ENCODE data around the gene SLC6A5. TPM values are rescaled to one million over a fixed set of nuclear protein-coding genes. Genes with fewer than 3 reads are reported as not detected.

Gene SLC6A5
- polyA plus RNA-seq, 6 donors from 2014 or later, result not detected

DNA sequence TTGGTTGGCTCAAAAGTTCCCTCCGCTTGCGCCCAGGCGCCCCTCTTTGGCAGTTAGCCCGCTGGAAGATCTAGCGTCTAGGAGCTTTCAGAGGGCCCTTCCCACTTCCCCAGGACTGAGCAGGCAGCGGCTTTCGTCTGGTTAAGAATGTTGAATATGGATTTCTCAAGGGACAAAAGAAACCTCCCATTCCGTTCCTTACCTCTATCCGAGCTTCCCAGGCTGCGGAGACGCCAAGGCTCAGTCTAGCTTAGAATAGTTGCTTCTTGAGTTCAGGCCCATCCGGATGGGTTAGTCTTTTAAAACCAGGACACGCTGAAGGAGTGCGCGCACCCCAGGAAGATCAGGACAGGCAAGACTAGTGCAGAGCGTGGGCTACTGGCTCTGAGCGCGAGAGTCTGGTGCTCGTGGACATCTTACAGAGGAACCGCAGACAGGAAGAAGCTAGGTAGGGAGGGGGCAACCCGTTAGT, 71.6 kb downstream of the SLC6A5 start:
- Mint-ChIP-seq H3K27ac (no peak overlapping the region), H3K4me3 (peak overlapping the region in 2 of 8 donors; percentile 40 to 66), H3K36me3 (peaks cover 0 to 7% of the 10 kb centered on the region in 2 donors), H3K9me3 (peaks cover 0 to 13% (median 6%) of the 10 kb centered on the region in 7 donors), H3K4me1 (peaks cover 10 to 15% (median 14%) of the 10 kb centered on the region in 3 donors), H3K27me3 (peaks cover 51 to 91% (median 72%) of the 10 kb centered on the region in 3 donors)
- ATAC-seq (ENCODE audit: low read depth in 2 of 2), result no peak
- DNase-seq, result no peak

- H3K27ac Mint-ChIP-seq, result no peak overlapping the region
- ATAC-seq (ENCODE audit: low read depth in 2 of 2) (no peak), DNase-seq (no peak)
- H3K9me3 Mint-ChIP-seq, result peaks cover 0 to 7% (median 2%) of the 10 kb centered on the region in 7 donors
- H3K27me3 Mint-ChIP-seq, result peaks cover 42 to 85% (median 66%) of the 10 kb centered on the region in 3 donors
- H3K36me3 Mint-ChIP-seq, result peaks cover 0 to 7% of the 10 kb centered on the region in 2 donors
- peaks cover 10 to 15% (median 14%) of the 10 kb centered on the region in 3 donors for H3K4me1 Mint-ChIP-seq
- no peak overlapping the region for H3K4me3 Mint-ChIP-seq
Measured at GRCh38 chr11:20671856-20672546, 72.6 kb downstream of the SLC6A5 start.

DNA sequence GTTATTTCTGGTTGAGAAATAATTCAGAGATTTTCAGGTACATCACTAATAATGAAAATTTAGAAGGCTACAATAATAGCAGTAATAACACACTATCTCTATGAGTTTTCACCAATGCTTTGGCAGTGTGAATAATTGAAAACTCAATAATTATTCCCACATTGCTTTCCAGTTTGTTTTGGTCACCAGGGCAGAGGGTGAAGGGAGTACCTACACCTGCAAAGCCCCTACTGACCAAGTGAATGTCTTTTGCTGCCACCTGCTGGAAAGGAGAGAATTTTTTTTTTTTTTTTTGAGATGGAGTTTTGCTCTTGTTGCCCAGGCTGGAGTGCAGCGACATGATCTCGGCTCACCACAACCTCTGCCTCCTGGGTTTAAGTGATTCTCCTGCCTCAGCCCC, 73.2 kb downstream of the SLC6A5 start:
- Mint-ChIP-seq H3K27me3 (peaks cover 37 to 79% (median 61%) of the 10 kb centered on the region in 3 donors), H3K4me3 (no peak overlapping the region), H3K27ac (no peak overlapping the region), H3K4me1 (peaks cover 10 to 15% (median 14%) of the 10 kb centered on the region in 3 donors), H3K36me3 (peaks cover 0 to 7% of the 10 kb centered on the region in 2 donors), H3K9me3 (peaks cover 0 to 7% (median 2%) of the 10 kb centered on the region in 7 donors)
- DNase-seq, result no peak
- ATAC-seq (ENCODE audit: low read depth in 2 of 2), result no peak

DNA sequence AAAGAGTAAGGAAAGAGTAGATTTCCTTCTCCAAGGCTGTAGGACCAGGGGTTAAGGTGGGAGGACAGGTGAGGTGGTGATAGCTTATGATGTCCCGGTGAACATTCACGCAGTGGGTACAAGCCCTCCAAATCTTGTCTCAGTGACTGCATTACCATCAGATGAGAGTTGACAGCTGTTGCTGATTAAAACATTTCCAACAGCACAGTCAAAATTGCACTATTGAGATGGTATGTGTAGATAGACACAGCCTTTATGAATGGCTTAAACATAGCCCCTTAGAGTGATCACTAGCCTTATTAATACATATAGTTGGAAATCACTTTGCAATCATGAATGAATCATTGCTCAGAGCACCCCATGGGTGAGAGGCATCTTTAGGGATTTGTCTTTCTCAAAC, 77.2 kb downstream of the SLC6A5 start:
- no peaks in the 10 kb centered on the region for H3K4me1 Mint-ChIP-seq
- peaks cover 14 to 42% (median 33%) of the 10 kb centered on the region in 3 donors for H3K27me3 Mint-ChIP-seq
- H3K27ac Mint-ChIP-seq, result no peak overlapping the region
- ATAC-seq (ENCODE audit: low read depth in 2 of 2) (no peak), DNase-seq (no peak)
- H3K36me3 Mint-ChIP-seq, result no peaks in the 10 kb centered on the region
- no peak overlapping the region for H3K4me3 Mint-ChIP-seq
- peaks cover 0 to 5% (median 2%) of the 10 kb centered on the region in 7 donors for H3K9me3 Mint-ChIP-seq

- Mint-ChIP-seq H3K9me3 (peaks cover 0 to 8% (median 3%) of the 10 kb centered on the region in 7 donors), H3K27me3 (peaks cover 0 to 4% (median 0%) of the 10 kb centered on the region in 3 donors), H3K4me3 (no peak overlapping the region), H3K4me1 (no peaks in the 10 kb centered on the region), H3K27ac (no peak overlapping the region), H3K36me3 (no peaks in the 10 kb centered on the region)
- ATAC-seq (ENCODE audit: low read depth in 2 of 2), result no peak
- DNase-seq, result no peak
Measured at GRCh38 chr11:20688761-20689160, 89.4 kb downstream of the SLC6A5 start.

DNA sequence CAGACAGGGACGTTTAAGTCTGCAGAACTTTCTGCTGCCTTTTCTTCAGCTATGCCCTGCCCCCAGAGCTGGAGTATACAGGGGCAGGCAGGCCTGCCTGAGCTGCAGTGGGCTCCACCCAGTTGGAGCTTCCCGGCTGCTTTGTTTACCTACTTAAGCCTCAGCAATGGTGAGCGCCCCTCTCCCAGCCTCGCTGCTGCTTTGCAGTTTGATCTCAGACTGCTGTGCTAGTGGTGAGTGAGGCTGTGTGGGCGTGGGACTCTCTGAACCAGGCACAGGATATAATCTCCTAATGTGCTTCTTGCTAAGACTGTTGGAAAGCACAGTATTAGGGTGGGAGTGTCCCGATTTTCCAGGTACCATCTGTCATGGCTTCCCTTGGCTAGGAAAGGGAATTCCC, 108.5 kb downstream of the SLC6A5 start:
- DNase-seq, result no peak
- peaks cover 5 to 29% (median 17%) of the 10 kb centered on the region in 7 donors for H3K9me3 Mint-ChIP-seq
- H3K36me3 Mint-ChIP-seq, result peaks cover 0 to 5% of the 10 kb centered on the region in 2 donors
- H3K4me3 Mint-ChIP-seq, result no peak overlapping the region
- no peak overlapping the region for H3K27ac Mint-ChIP-seq
- no peak for ATAC-seq (ENCODE audit: low read depth in 2 of 2)
- peaks cover 0 to 5% (median 0%) of the 10 kb centered on the region in 3 donors for H3K27me3 Mint-ChIP-seq
- H3K4me1 Mint-ChIP-seq, result no peaks in the 10 kb centered on the region

Other genes with a start within 250 kb of the SLC6A5 start
- gene HTATIP2, start 235.9 kb upstream of the SLC6A5 start, polyA plus RNA-seq (ENCODE audit: low read depth in 6 of 6), result 100 to 1,000 TPM in 1 of 6 donors, 10 to 100 TPM in 5; 57.9 to 113 (median 68.7) TPM
- 10 to 100 TPM in 3 of 6 donors, 1 to 10 TPM in 3; 5.8 to 17.1 (median 9.5) TPM for gene PRMT3, start 211.9 kb upstream of the SLC6A5 start, polyA plus RNA-seq (ENCODE audit: low read depth in 6 of 6)
- not detected for gene NELL1, start 70.0 kb downstream of the SLC6A5 start, polyA plus RNA-seq (ENCODE audit: low read depth in 6 of 6)

Data from naive B cell (primary cell).